Limb (tissue), 2 donors: ENCODE results near the gene CAPN11.
"Not testable (repeated sequence)": the region's sequence is repeated elsewhere in the genome, so short reads cannot be mapped to it uniquely, and the experiment has no call there.

ENCODE experiments used
- DNase-seq, 2 donors: peaks; one replicate each; pipeline ENCODE4 v3.0.0-alpha.2; 2016; ENCODE audit errors: extremely low spot score in 2 of 2

CAPN11 gene

GRCh38 chr6:44180886-44181285, 22.3 kb downstream of the CAPN11 start:
- DNase-seq: no peak

GRCh38 chr6:44181784-44182183, 23.2 kb downstream of the CAPN11 start:
- DNase-seq: not testable (repeated sequence)

- DNase-seq: no peak
Observed at GRCh38 chr6:44182911-44183390, 24.3 kb downstream of the CAPN11 start.

GRCh38 chr6:44183783-44184182, 25.2 kb downstream of the CAPN11 start:
- DNase-seq: no peak

GRCh38 chr6:44185356-44185755, 26.7 kb downstream of the CAPN11 start:
- not testable (repeated sequence) for DNase-seq

GRCh38 chr6:44185953-44186634, 27.5 kb downstream of the CAPN11 start:
- no peak for DNase-seq

GRCh38 chr6:44186635-44187025, 28.0 kb downstream of the CAPN11 start:
- DNase-seq: no peak

GRCh38 chr6:44188819-44189218, 30.2 kb downstream of the CAPN11 start:
- DNase-seq: no peak

GRCh38 chr6:44189257-44189656, 30.6 kb downstream of the CAPN11 start:
- no peak for DNase-seq

- no peak for DNase-seq
Observed at GRCh38 chr6:44190715-44191114, 32.1 kb downstream of the CAPN11 start.

GRCh38 chr6:44192428-44193041, 33.9 kb downstream of the CAPN11 start:
- DNase-seq: no peak

GRCh38 chr6:44193307-44193910, 34.8 kb downstream of the CAPN11 start:
- DNase-seq: no peak

- no peak for DNase-seq
Observed at GRCh38 chr6:44194326-44194725, 35.7 kb downstream of the CAPN11 start.

GRCh38 chr6:44196351-44196750, 37.7 kb downstream of the CAPN11 start:
- not testable (repeated sequence) for DNase-seq

- no peak for DNase-seq
Observed at GRCh38 chr6:44198684-44199083, 40.1 kb downstream of the CAPN11 start.

GRCh38 chr6:44199883-44200282, 41.3 kb downstream of the CAPN11 start:
- DNase-seq: no peak

- DNase-seq: no peak
Observed at GRCh38 chr6:44201200-44201599, 42.6 kb downstream of the CAPN11 start.

GRCh38 chr6:44201638-44202303, 43.2 kb downstream of the CAPN11 start:
- no peak for DNase-seq

GRCh38 chr6:44202332-44202971, 43.8 kb downstream of the CAPN11 start:
- no peak for DNase-seq

GRCh38 chr6:44202972-44203750, 44.5 kb downstream of the CAPN11 start:
- no peak for DNase-seq

GRCh38 chr6:44203955-44204354, 45.3 kb downstream of the CAPN11 start:
- DNase-seq: no peak
